Frontal cortex (tissue), 4 donors: ENCODE measurements around the gene FRRS1L. TPM values are rescaled to one million over a fixed set of nuclear protein-coding genes. Genes with fewer than 3 reads are reported as not detected.

ENCODE experiments used
- DNase-seq, 2 donors: peaks; one replicate each; pipeline ENCODE4 v3.0.0; 2012; ENCODE audit warnings: low spot score in 2 of 2
- FAIRE-seq: peaks from 2 replicates; lab custom pipeline; 2012; peaks lifted over from hg19 to GRCh38; lab: Jason Lieb, UNC
- total RNA-seq: library from RNA; depleted of rRNA; stranded (reverse); fragments of >200 nt; gene quantifications from one replicate; pipeline ENCODE4 v1.2.3, GENCODE V29; 2014
- donor health status: control.
- donor health status: control.
- donor health status: control.

The FRRS1L gene, protein sequence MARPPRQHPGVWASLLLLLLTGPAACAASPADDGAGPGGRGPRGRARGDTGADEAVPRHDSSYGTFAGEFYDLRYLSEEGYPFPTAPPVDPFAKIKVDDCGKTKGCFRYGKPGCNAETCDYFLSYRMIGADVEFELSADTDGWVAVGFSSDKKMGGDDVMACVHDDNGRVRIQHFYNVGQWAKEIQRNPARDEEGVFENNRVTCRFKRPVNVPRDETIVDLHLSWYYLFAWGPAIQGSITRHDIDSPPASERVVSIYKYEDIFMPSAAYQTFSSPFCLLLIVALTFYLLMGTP
- total RNA-seq: 66.9 TPM

DNA sequence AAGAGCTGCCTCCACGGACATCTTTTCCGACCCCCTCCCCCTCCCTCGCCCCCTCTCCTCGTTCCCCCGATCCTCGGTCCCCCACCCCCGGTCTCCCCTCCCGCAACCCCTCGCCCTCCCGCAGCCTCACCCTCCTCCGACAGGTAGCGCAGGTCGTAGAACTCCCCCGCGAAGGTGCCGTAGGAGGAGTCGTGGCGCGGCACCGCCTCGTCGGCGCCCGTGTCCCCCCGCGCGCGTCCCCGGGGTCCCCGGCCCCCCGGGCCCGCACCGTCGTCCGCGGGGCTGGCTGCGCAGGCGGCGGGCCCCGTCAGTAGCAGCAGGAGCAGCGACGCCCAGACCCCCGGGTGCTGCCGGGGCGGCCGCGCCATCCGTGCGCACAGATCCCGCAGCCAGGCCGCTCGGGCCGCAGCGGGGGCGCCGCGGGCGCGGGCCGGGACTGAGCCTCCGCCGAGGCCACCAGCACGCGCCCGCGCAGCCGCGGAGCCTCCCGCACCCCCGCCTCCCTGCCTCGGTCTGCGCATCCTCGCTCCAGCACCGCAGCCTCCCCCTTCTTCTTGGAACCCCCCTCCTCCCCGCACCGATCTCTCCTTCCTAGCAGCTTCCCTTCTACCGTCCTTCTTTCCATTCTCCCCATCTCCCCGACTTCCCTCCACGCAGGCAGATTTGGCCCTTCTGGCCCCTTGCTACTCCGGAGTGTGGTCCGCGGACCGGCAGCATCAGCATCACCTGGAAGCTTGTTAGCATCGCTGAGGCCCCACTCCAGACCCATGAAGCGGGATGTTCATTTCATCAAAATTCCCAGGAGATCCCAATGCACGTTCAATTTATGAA lies at the start of gene FRRS1L:
FRRS1L (minus strand) TSS at position 479 of the 831 bp plus-strand sequence; CDS start at position 368, 111 bp downstream.
- FAIRE-seq (no peak), DNase-seq (peak; percentile 61 to 73)

DNA sequence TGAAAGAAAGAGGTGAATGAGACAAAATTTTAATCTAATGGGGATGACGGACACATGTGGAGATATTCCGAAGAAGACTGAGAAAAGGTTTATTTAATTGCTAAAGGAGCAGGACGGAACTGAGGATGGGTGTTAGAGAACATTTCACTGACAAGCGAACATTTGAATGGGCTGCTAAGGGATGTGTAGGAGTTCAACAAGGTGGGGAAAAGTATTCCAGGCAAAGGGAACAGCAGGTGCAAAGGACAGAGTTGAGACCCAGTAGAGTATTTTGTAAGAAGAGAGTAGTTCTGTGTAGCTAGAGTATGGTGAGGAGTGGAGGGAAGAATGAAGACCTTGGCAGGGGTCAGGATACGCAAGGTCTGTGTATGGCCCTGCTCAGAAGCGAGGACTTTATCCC lies 47.4 kb upstream of the FRRS1L start:
- FAIRE-seq (no peak), DNase-seq (no peak)

DNA sequence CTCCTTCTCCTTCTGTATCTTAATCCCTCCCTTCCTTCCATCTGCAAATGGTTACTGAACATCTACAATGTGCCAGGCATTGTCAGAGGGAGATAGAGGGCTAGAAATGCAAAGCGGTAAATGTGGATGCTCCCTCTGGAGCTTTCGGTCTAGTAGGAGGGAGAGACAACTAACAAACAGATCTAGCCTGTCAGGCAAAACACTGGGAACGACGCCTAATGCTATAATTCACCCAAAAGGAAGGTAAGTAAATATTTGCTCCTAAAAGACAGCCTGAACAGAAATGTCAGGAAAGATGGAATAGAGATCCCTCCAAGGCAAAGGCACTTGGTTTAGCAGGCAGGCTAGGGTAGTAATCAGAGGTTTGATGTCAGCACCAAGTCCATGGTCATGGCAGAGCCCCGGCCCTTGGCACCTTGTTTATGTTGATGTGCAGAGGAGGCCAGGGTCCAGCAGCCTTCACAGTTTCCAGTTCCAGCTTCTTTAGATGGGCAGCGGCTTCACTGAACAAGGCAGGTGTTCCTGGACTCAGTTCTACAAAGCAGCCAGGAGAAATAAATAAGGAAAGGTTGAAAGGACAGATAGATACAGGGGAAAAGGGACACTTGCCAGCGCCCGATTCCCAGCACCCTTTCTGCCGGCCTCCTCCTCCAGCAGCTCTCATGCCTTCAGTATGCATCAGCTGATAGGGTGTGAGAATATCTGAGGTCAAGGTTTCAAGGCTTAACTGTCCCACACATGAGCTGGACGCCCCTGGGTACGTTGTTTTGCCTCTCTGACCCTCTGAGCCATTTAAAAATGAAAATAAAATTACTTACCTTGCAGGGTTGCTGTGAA lies 46.5 kb upstream of the FRRS1L start:
- FAIRE-seq: no peak
- no peak for DNase-seq

DNA sequence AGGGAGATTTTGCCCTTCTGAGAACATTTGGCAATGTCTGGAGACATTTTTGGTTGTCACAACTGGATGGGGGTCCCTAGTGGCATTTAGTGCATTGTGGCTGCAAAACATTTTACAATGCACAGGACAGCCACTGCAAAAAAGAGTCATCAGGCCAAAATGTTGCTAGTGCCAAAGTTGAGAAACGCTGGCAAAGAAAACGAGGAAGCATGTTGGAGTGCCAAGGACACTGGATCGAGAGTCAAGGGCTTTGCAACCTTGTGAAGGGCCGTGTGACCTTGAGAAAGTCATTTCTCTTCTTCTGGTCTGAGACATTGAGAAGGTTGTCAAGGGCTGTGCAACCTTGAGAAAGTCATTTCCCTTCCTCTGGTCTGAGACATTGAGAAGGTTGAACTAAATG lies 45.7 kb upstream of the FRRS1L start:
- FAIRE-seq (no peak), DNase-seq (no peak)

DNA sequence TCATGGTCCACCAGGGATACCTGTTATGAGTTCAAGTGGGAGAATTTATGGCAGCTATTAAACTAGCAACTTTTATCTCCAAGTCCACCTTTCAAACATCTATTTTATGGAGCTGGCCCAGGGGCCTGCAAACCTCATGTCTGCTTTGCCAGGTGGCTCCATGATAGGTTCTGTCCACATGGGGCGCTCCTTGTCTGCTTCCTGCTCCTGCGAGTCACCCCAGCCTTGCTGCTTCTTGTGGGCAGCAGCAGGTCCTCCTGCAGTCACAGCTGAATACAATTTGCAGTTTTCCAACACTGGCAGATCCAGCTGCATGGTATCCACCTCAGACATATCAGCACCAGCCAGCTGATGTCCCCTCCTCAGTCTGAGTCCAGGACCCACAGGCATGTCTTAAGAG lies 39.6 kb upstream of the FRRS1L start:
- DNase-seq (no peak), FAIRE-seq (no peak)

DNA sequence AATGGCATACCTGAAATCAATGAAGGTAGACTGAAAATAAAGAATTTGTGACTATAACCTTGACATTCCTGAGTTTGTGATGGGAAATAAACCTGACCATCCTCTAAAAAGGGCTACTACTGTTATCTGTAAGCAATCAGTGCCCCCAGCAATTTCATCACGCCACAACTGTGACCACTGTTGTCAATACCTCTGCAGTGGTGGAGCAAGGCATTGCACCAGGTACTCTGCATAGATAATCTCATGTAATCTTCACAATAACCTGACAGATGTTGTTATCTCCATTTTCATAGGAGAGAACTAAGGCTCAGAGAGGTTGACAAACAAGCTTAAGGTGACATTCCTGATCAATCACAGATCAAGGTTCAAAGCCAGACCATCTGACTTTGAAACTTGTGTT lies 38.5 kb upstream of the FRRS1L start:
- DNase-seq (no peak), FAIRE-seq (no peak)

DNA sequence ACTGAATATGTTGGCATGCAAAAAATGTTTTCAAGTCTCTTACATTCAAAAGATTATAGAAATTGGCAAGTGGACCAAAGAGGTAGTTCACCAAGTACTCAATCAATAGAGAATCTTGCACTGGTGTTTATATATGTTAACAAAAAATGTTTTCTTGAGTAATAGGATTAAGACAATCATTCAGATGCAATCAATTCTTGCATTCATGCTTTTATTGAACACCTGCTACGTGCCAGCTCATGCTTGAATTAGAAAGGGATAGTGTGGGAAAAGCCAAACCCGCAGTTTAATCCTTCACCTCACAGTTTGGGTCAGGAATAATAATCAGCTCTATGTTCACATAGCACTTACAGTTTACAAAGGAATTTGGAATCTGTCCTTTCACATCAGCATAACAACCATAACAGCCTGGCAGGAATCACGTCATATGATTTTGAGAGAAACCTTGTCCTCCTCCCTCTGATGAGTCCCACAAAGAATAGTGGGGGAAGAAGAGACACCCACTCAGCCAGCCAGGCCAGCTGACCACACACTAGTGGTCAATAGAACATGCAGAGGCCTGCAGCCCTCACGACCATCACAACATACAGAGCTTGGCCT lies 36.8 kb upstream of the FRRS1L start:
- FAIRE-seq (no peak), DNase-seq (no peak)

DNA sequence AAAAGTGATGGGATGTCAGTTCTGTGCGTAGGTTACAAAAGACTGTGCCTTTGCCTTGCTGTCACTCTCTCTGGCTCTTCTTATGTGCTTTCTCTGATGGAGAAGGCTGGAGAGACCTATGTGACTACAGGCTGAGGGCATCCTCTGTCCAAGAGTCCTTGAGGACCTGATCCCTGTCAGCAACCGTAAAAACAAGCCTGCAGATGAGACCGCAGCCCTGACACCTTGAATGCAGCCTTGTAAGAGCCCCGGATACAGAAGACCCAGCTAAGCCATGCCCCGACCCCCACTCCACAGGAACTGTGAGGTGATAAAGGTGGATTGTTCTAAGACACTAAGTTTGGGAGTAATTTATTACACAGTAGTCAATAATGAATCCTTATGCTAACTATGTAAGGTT lies 32.6 kb upstream of the FRRS1L start:
- FAIRE-seq (no peak), DNase-seq (no peak)

DNA sequence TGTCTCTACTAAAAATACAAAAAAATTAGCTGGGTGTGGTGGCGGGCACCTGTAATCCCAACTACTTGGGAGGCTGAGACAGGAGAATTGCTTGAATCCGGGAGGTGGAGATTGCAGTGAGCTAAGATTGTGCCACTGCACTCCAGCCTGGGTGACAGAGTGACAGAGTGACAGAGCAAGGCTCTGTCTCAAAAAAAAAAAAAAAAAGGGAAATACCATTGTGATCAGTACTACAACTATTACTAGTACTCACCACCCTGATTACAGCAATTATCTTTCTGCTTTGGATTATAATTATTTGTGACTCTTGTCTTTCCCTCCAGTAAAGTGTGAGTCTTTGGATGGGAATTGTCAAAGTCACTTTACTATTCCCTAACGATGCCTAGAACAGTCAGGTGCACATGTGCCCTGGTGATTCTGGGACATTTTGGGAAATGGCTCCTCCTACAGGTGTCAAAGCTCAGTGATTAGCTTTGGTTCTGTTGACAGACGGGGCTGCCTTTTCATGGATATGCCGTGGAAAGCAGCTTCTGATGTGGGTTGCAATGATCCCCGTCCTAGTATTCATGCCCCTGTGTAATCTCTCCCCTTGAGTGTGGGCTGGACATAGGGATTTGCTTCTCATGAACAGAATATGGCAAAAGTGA lies 31.8 kb upstream of the FRRS1L start:
- FAIRE-seq (no peak), DNase-seq (no peak)

DNA sequence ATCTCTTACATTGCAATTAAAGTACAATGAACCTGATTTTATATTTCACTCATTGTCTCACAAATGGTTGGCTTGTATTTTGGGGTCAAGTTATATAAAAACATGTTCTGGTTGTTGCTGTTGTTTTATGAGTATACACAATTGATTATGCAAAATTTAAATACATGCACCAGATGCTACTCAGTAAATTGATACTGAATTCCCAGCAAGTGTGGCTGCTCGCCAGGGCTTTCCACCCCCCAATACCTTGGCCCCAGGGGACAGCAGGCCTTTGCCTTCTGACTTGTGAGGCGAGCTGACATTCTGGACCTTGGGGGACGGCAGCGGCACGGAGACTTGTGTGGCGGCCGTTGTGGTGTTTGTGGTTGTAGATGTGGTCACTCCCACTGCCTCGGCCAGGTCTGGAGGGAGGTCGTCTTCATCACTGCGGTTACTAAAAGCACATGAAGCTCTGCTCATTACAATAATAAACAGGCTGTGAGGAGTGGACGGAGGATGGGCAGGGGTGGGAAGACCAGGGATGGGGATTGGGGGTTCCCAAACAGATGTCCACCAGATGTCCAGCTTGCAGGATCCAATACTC lies 27.0 kb upstream of the FRRS1L start:
- DNase-seq (no peak), FAIRE-seq (no peak)

DNA sequence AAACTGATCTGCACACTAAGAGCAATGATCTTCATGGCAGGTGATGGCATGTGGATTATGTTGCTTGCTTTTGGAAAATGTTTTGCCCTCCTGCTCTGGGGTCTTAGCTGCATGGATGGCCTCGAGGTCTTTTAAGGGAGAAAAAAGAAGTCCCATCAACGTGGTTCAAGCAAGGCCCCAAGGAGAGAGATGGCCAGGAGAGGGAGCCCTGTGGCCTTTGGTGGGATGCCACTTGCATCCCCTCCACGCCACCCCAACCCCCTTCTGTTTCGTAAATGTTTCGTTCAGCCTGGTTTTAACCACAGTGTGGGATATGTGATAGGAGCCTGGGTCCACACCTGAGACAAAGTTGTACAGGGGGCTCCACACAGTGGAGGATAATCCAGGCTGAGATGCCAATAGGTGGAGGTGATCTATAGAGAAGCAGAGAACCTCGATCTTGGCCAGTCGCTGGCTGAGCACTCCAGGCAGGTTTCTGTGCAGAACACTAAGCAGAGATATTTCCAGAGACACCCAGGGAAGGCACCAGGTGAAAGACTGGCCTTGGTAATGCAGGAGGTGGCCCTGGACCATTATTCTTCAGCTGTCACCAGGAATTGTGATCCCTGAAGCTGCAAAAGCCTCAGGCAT lies 25.8 kb upstream of the FRRS1L start:
- DNase-seq: no peak
- no peak for FAIRE-seq

DNA sequence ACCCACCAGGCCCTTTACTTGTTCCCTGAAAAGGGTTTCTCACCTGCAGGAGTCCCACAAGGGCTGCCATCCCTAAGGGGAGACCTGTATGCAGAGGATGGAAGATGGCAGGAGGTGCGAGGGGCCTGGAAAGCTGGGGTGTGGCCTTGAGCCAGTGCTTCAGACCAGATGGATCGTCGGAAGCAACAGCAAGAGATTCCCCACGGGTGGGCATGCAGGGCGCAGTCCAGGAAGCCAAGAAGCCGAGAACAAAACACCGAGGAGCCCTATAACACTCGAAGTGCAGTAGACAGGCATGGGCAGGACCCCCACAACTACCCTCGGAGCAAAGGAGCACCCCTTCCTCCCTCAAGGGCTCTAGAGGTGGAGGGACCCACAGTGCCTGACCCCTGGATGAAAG lies 24.7 kb upstream of the FRRS1L start:
- DNase-seq (no peak), FAIRE-seq (no peak)

DNA sequence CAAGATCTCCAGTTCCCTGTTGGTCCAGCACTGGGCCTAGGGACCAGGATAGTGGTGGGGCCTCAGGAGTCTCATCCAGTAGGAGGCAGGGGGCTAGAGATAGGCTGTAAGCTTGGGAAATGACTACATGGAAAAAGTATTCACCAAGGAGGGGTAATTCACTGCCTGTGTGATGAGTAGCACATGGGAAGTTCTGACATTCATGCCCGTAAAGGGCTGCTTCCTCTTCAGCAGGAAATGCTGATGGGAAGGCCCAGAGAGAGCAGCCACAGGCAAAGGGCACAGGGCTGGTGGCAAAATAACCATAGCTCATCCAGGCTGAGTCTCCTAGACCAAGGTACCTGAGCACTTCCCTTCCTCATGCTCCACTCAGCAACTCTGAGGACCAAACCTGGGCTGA lies 23.1 kb upstream of the FRRS1L start:
- FAIRE-seq (no peak), DNase-seq (no peak)

DNA sequence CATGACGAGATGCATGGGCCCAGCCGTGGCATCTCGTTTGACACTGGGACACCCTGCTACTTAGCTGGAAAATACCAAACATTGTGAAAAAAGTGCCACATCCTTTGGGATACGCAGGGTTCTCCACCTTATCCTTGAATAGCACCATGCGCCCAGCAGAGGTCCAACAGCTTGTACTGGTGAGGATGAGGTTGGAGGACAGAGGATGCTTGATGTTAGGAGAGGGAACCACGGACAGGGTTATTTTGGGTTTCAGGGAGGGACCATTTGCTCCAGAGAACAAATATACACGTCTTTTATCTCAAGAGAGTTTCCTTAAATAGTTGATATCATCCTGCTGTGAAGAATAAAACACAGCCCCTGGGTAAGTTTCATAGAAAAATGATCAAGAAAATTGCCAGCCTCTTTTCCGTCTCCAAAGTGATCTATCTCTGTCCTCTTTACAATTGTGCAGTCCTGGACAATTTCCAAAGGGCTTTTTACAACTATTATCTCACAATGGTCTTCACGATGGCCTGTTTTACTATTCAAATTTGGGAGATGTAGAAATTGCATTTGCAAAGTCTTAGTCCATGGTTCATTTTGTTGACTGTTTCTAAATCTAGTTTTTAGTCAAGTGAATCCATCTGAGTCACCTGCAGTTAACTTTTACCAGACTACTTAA lies 19.9 kb upstream of the FRRS1L start:
- no peak for FAIRE-seq
- no peak for DNase-seq

DNA sequence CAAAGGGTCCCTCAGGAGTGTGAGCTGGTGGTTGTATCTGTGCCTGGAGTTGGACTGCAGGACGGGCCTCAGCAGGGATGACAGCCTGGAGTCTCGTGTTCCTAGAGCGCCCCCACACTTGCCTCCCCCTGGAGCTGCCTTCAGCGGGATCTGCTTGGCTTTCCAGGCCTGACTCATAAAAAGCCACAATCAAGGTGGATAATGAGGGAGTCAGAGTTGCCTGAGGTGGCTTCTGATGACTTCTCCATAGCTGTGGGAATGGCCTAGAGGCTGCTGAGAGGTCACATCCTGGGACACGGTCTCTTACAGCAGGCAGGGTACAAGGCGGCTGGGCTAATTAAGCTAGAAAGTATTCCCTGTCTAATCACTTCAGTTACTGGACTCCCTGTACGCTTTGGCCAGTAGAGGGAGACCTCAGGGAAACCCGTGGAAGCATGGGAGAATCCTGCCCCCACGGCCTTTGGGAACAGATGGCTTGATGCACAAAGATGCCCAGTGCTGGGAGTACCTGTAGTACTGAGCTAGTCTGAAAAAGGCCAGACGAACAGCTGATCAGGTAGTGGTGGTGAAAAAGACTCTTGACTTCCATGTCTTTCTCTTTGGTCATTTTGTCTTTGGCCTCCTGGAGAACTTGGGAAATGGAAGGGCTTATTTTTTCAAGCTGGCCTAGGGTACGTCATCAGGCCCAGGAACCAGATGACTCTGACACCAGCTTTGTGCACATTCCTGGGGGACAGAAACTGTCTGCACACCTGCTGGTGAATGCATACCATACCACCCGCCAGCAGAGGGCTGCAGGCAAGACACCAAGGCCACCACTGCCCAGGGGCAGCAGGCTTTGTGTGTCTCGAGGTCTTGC lies 16.1 kb upstream of the FRRS1L start:
- DNase-seq: peak in 1 of 2 donors; percentile 36
- no peak for FAIRE-seq

DNA sequence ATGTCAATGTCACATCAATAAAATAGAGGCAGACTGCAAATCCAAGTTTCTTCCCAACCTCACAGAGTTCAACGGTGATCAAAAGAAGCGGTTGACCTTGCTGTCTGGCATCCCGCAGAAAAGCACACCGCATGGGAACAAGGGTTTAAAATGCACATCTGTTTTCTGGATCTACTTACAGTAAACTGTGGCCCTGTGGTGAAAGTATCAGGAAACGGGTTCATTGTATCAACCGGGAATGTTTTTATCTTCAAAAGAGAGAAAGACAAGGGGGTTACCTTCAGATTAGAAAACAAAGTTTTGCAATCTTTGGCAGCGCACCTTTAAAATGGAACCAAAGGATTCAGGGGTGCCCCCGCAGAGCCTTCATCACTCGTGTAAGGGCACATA lies 15.5 kb upstream of the FRRS1L start:
- FAIRE-seq: no peak
- DNase-seq: no peak

DNA sequence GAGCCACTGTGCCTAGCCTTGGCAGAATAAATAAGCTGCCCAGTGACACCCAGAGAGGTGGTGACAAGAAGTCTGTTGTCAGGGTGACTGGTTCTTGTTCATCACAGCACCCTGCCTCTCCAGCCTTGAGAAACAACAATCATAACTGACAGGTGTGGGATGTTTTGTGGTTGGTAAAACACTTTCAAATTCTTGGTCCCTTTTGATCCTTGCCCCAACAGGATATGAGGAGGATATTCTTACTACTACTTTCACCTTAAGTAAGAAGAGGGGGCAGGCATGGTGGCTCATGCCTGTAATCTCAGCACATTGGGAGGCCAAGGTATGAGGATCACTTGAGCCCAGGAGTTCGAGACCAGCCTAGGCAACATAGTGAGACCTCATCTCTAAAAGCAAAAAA lies 14.2 kb upstream of the FRRS1L start:
- DNase-seq (no peak), FAIRE-seq (no peak)
